Endothelial cell (in vitro differentiated cells): Measurements from ENCODE around the gene SDCCAG8. TPM values are rescaled to one million over a fixed set of nuclear protein-coding genes. Genes with fewer than 3 reads are reported as not detected.
A peak's percentile ranks its signal among the peaks of the same experiment; 100 is the strongest.

ENCODE experiments used
- DNase-seq: peaks from one replicate; pipeline ENCODE4 v3.0.0; 2021; ENCODE audit warnings: low spot score
- H3K27ac Mint-ChIP-seq: one replicate; pipeline ENCODE4 v1.8.0; 2021; ENCODE audit warnings: mixed read lengths, inconsistent platforms; ENCODE audit not compliant: unreplicated experiment
- H3K27me3 Mint-ChIP-seq: one replicate; pipeline ENCODE4 v1.8.0; 2021; ENCODE audit warnings: mild to moderate bottlenecking, moderate library complexity, mixed read lengths, inconsistent platforms; ENCODE audit not compliant: unreplicated experiment
- H3K36me3 Mint-ChIP-seq: one replicate; pipeline ENCODE4 v1.8.0; 2021; ENCODE audit warnings: mild to moderate bottlenecking, low read depth, mixed read lengths, inconsistent platforms; ENCODE audit not compliant: unreplicated experiment
- H3K4me1 Mint-ChIP-seq: one replicate; pipeline ENCODE4 v1.8.0; 2021; ENCODE audit warnings: mild to moderate bottlenecking, mixed read lengths, inconsistent platforms; ENCODE audit not compliant: unreplicated experiment
- H3K4me3 Mint-ChIP-seq: one replicate; pipeline ENCODE4 v1.8.0; 2021; ENCODE audit warnings: mild to moderate bottlenecking, mixed read lengths, inconsistent platforms; ENCODE audit not compliant: unreplicated experiment
- H3K9me3 Mint-ChIP-seq: one replicate; pipeline ENCODE4 v1.8.0; 2021; ENCODE audit warnings: mixed read lengths, inconsistent platforms; ENCODE audit not compliant: unreplicated experiment
- total RNA-seq: library from RNA; stranded (reverse); fragmentation: NEBNext Ultra II Directional; extraction: Animal tissue kit (Norgen Biotek cat#: 25700); gene quantifications from one replicate; pipeline ENCODE4 v1.2.1, GENCODE V29; 2021; ENCODE audit not compliant: unreplicated experiment
- TF ChIP-seq, protein P1 (sequence below): fragments of 200-600 bp; sonication (generic); IDR thresholded peaks from one replicate; pipeline ENCODE4 v1.5.0; 2021; ENCODE audit warnings: antibody characterized with exemption; ENCODE audit not compliant: unreplicated experiment

SDCCAG8 gene
- total RNA-seq, 1 donor from 2014 or later, result 41.9 TPM

DNA sequence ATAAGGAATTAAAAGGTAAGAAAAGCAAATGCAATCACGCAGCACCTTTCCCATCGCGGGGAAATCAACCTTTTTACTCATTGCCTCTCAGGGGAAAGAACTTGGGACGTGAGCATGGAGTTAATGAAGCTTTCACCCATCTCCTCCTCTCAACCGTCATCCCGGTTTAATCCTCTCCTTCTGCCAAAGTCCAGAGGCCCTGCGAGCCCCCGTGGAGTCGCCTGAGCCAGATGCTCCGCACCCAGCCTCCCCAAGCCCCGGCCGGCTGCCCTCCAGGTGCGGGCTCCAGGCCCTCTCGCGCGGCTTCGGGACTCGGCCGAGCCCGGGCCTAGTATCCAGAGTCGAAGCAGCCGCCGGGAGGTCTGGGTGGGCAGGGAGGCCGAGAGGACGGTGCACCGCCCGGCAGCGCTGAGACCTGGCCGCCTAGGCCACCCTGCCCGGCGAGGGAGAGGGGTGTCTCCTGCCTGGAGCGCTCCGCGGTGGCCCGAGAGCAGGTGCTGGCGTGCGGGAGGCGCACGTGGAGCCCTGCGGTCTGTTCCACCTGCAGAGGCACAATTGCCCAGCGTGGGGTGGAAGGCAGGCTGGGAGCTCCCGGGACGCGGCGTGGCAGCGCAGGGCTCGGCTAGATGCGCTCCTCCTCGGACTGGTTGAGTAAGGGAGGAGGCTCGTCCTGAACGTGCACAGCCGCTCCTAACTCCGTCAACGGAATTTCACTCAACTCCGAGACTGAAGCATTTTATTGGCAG, 218.5 kb downstream of the SDCCAG8 start:
- no peak overlapping the region for H3K27ac Mint-ChIP-seq
- peaks cover 4% of the 10 kb centered on the region for H3K36me3 Mint-ChIP-seq
- peaks cover 2% of the 10 kb centered on the region for H3K4me1 Mint-ChIP-seq
- H3K27me3 Mint-ChIP-seq, result peaks cover 3% of the 10 kb centered on the region
- DNase-seq, result no peak
- TF ChIP-seq, protein P1, sequence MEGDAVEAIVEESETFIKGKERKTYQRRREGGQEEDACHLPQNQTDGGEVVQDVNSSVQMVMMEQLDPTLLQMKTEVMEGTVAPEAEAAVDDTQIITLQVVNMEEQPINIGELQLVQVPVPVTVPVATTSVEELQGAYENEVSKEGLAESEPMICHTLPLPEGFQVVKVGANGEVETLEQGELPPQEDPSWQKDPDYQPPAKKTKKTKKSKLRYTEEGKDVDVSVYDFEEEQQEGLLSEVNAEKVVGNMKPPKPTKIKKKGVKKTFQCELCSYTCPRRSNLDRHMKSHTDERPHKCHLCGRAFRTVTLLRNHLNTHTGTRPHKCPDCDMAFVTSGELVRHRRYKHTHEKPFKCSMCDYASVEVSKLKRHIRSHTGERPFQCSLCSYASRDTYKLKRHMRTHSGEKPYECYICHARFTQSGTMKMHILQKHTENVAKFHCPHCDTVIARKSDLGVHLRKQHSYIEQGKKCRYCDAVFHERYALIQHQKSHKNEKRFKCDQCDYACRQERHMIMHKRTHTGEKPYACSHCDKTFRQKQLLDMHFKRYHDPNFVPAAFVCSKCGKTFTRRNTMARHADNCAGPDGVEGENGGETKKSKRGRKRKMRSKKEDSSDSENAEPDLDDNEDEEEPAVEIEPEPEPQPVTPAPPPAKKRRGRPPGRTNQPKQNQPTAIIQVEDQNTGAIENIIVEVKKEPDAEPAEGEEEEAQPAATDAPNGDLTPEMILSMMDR, result no peak
- H3K9me3 Mint-ChIP-seq, result no peaks in the 10 kb centered on the region
- no peak overlapping the region for H3K4me3 Mint-ChIP-seq

DNA sequence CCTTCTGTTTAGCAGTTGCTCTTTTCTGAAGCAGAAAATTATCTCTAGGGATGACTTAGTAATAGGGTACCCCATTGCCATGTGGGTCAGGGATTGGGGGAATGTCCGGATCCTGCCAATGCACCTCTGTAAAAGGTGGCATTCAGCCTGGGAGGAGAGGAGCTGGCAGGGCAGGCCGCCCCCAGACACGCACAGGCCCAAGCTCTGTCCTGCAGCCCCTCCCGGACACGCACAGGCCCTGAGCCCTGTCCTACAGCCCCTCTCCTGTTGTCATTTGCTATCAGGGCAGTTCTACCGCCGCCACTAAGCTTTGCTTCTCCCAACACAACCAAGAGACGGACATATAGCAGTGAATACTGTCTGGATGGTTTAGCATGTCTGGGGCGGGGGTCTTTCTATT, 219.1 kb downstream of the SDCCAG8 start:
- Mint-ChIP-seq H3K4me1 (peaks cover 2% of the 10 kb centered on the region), H3K36me3 (peaks cover 6% of the 10 kb centered on the region), H3K4me3 (no peak overlapping the region), H3K9me3 (no peaks in the 10 kb centered on the region), H3K27ac (no peak overlapping the region), H3K27me3 (peaks cover 3% of the 10 kb centered on the region)
- no peak for DNase-seq
- TF ChIP-seq, protein P1, result no peak

DNA sequence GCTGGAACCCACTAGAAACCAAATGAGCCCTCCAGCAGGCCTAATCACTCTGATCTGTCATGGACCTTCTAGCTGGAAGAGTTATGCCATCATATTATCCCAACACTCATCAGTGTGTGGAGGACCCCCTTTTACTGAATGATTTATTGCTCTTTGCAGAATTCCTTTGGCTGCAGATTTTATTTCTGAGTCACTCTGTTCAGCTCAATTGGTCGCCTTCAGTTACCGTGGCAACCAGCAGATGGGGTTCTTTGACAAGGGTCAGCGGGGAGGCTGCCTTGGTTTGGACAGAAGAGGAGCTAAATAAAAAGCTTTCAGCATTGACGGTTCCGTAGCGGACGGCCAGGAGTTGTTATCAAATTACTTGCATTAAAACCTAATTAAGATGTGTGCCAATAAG, 220.1 kb downstream of the SDCCAG8 start:
- Mint-ChIP-seq H3K9me3 (no peaks in the 10 kb centered on the region), H3K4me1 (peaks cover 2% of the 10 kb centered on the region), H3K4me3 (no peak overlapping the region), H3K27ac (no peak overlapping the region), H3K27me3 (peaks cover 3% of the 10 kb centered on the region), H3K36me3 (peaks cover 4% of the 10 kb centered on the region)
- peak; percentile 28 for DNase-seq
- TF ChIP-seq, protein P1, result no peak

DNA sequence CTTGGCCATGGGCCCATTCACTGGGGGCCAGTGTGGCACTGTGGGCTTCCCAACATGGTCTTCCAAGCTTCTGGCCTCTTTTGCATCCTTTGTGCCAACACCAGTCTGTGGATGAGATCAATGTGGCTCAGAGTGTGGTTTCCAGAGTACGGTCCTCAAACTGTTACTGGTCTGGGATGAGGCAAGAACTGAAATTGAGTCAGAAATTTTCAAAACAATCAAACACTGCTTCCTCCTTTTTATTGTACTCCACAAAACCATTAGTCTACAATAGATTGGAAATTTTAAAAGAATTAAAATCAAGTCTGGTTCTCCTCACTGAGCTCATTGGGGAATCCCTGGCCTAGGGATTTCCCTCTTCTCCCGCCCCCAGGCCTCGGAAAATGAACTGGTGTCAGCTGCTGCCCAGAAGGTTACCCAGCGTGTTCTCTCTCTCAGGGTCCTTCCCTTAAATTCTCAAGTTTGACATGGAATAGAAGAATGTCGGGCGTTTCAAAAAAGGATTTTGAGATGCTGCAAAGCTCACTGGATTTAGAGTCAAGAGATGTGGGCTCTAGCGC, 222.0 kb downstream of the SDCCAG8 start:
- Mint-ChIP-seq H3K36me3 (peaks cover 4% of the 10 kb centered on the region), H3K4me1 (peaks cover 10% of the 10 kb centered on the region), H3K27ac (no peak overlapping the region), H3K27me3 (peaks cover 5% of the 10 kb centered on the region), H3K4me3 (no peak overlapping the region), H3K9me3 (no peaks in the 10 kb centered on the region)
- TF ChIP-seq, protein P1, result no peak
- DNase-seq, result no peak

DNA sequence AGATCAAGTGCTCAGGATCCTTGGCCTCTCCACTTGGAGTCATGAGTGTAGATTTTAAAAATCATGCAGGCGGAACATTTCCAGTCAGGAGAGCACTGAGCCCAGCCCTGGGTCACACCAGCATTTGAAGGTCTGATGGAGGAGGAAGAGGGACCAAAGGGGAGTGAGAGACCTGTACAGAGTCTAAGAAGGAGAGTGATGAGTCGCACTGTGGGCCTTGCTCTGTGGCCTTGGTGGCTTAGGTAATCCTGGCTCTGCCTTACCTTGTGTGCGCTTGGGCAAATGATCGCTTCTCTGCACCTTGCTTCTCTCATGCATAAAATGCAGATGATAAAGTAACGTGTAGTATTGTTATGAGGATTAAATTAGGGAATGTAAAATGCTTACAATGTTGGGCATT, 225.3 kb downstream of the SDCCAG8 start:
- Mint-ChIP-seq H3K4me3 (no peak overlapping the region), H3K36me3 (peaks cover 7% of the 10 kb centered on the region), H3K27ac (no peak overlapping the region), H3K27me3 (peaks cover 10% of the 10 kb centered on the region), H3K9me3 (no peaks in the 10 kb centered on the region), H3K4me1 (peaks cover 9% of the 10 kb centered on the region)
- no peak for DNase-seq
- TF ChIP-seq, protein P1, result no peak
